WTC11 (cell line): ENCODE results near the gene IL1RAPL1.

ENCODE experiments used
- ETV6 ChIP-seq: sonication (generic); formaldehyde crosslinking; IDR thresholded peaks from 2 replicates; pipeline ENCODE4 v1.8.1; 2022; ENCODE audit warnings: mild to moderate bottlenecking, missing genetic modification reagents
- TEAD4 ChIP-seq: sonication (generic); formaldehyde crosslinking; IDR thresholded peaks from 2 replicates; pipeline ENCODE4 v1.8.0; 2022; ENCODE audit warnings: mild to moderate bottlenecking, missing genetic modification reagents
- ZBTB21 ChIP-seq: sonication (generic); formaldehyde crosslinking; IDR thresholded peaks from 2 replicates; pipeline ENCODE4 v1.8.1; 2023; ENCODE audit warnings: mild to moderate bottlenecking, missing genetic modification reagents, borderline replicate concordance
- ZNF121 ChIP-seq: sonication (generic); formaldehyde crosslinking; IDR thresholded peaks from 2 replicates; pipeline ENCODE4 v1.8.0; 2023; ENCODE audit warnings: missing genetic modification reagents
- TF ChIP-seq, protein P1 (sequence below): sonication (generic); formaldehyde crosslinking; IDR thresholded peaks from 2 replicates; pipeline ENCODE4 v1.8.1; 2023; ENCODE audit warnings: mild to moderate bottlenecking, moderate library complexity, missing genetic modification reagents
- TF ChIP-seq, protein P2 (sequence below): fragments of 200-600 bp; IDR thresholded peaks from 2 replicates; pipeline ENCODE4 v1.8.0; 2022; ENCODE audit warnings: antibody characterized with exemption
- TF ChIP-seq, protein P3 (sequence below): sonication (generic); formaldehyde crosslinking; IDR thresholded peaks from 2 replicates; pipeline ENCODE4 v1.8.0; 2022; ENCODE audit warnings: mild to moderate bottlenecking, missing genetic modification reagents
- TF ChIP-seq, protein P4 (sequence below): sonication (generic); formaldehyde crosslinking; conservative IDR thresholded peaks from 2 replicates; pipeline ENCODE4 v1.8.1; 2023; ENCODE audit warnings: mild to moderate bottlenecking, low read depth, missing genetic modification reagents, moderate library complexity
- TF ChIP-seq, protein P5 (sequence below): sonication (generic); formaldehyde crosslinking; IDR thresholded peaks from 2 replicates; pipeline ENCODE4 v1.8.0; 2022; ENCODE audit warnings: mild to moderate bottlenecking, missing genetic modification reagents
- TF ChIP-seq, protein P6 (sequence below): sonication (generic); formaldehyde crosslinking; IDR thresholded peaks from 2 replicates; pipeline ENCODE4 v1.8.0; 2022; ENCODE audit warnings: mild to moderate bottlenecking, missing genetic modification reagents

DNA sequence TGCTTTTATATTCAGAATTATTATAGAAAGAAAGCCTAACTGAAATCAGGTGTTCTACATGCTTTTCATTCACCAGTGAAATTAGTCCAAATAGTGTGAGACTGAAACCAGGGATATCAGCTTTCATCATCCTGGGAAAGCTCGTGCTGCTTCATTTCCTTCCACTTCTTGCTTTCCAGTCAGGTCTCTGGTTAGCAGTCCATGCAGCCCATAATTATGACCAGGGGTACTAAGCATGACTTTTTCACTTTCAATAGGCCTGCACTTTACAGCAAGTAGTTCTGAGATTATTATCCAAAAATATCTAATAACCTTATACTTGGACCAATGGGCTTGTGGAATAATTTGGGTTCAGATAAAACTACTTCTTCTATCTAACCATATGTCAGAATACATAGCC is 954.9 kb downstream of the IL1RAPL1 start:
- TF ChIP-seq, protein P1, sequence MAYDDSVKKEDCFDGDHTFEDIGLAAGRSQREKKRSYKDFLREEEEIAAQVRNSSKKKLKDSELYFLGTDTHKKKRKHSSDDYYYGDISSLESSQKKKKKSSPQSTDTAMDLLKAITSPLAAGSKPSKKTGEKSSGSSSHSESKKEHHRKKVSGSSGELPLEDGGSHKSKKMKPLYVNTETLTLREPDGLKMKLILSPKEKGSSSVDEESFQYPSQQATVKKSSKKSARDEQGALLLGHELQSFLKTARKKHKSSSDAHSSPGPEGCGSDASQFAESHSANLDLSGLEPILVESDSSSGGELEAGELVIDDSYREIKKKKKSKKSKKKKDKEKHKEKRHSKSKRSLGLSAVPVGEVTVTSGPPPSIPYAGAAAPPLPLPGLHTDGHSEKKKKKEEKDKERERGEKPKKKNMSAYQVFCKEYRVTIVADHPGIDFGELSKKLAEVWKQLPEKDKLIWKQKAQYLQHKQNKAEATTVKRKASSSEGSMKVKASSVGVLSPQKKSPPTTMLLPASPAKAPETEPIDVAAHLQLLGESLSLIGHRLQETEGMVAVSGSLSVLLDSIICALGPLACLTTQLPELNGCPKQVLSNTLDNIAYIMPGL (CRISPR knock-in tag) = no peak
- TF ChIP-seq, protein P2, sequence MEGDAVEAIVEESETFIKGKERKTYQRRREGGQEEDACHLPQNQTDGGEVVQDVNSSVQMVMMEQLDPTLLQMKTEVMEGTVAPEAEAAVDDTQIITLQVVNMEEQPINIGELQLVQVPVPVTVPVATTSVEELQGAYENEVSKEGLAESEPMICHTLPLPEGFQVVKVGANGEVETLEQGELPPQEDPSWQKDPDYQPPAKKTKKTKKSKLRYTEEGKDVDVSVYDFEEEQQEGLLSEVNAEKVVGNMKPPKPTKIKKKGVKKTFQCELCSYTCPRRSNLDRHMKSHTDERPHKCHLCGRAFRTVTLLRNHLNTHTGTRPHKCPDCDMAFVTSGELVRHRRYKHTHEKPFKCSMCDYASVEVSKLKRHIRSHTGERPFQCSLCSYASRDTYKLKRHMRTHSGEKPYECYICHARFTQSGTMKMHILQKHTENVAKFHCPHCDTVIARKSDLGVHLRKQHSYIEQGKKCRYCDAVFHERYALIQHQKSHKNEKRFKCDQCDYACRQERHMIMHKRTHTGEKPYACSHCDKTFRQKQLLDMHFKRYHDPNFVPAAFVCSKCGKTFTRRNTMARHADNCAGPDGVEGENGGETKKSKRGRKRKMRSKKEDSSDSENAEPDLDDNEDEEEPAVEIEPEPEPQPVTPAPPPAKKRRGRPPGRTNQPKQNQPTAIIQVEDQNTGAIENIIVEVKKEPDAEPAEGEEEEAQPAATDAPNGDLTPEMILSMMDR = no peak
- no peak for TF ChIP-seq ZBTB21
- TF ChIP-seq TEAD4 (CRISPR knock-in tag) = no peak
- TF ChIP-seq ETV6 (CRISPR knock-in tag) = no peak
- TF ChIP-seq, protein P3, sequence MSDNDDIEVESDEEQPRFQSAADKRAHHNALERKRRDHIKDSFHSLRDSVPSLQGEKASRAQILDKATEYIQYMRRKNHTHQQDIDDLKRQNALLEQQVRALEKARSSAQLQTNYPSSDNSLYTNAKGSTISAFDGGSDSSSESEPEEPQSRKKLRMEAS (CRISPR knock-in tag) = no peak
- TF ChIP-seq, protein P4, sequence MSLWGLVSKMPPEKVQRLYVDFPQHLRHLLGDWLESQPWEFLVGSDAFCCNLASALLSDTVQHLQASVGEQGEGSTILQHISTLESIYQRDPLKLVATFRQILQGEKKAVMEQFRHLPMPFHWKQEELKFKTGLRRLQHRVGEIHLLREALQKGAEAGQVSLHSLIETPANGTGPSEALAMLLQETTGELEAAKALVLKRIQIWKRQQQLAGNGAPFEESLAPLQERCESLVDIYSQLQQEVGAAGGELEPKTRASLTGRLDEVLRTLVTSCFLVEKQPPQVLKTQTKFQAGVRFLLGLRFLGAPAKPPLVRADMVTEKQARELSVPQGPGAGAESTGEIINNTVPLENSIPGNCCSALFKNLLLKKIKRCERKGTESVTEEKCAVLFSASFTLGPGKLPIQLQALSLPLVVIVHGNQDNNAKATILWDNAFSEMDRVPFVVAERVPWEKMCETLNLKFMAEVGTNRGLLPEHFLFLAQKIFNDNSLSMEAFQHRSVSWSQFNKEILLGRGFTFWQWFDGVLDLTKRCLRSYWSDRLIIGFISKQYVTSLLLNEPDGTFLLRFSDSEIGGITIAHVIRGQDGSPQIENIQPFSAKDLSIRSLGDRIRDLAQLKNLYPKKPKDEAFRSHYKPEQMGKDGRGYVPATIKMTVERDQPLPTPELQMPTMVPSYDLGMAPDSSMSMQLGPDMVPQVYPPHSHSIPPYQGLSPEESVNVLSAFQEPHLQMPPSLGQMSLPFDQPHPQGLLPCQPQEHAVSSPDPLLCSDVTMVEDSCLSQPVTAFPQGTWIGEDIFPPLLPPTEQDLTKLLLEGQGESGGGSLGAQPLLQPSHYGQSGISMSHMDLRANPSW = no peak
- TF ChIP-seq, protein P5, sequence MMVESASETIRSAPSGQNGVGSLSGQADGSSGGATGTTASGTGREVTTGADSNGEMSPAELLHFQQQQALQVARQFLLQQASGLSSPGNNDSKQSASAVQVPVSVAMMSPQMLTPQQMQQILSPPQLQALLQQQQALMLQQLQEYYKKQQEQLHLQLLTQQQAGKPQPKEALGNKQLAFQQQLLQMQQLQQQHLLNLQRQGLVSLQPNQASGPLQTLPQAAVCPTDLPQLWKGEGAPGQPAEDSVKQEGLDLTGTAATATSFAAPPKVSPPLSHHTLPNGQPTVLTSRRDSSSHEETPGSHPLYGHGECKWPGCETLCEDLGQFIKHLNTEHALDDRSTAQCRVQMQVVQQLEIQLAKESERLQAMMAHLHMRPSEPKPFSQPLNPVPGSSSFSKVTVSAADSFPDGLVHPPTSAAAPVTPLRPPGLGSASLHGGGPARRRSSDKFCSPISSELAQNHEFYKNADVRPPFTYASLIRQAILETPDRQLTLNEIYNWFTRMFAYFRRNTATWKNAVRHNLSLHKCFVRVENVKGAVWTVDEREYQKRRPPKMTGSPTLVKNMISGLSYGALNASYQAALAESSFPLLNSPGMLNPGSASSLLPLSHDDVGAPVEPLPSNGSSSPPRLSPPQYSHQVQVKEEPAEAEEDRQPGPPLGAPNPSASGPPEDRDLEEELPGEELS = no peak
- TF ChIP-seq, protein P6, sequence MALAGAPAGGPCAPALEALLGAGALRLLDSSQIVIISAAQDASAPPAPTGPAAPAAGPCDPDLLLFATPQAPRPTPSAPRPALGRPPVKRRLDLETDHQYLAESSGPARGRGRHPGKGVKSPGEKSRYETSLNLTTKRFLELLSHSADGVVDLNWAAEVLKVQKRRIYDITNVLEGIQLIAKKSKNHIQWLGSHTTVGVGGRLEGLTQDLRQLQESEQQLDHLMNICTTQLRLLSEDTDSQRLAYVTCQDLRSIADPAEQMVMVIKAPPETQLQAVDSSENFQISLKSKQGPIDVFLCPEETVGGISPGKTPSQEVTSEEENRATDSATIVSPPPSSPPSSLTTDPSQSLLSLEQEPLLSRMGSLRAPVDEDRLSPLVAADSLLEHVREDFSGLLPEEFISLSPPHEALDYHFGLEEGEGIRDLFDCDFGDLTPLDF (CRISPR knock-in tag) = no peak
- no peak for TF ChIP-seq ZNF121
